ENCODE results near the gene IL32.

The IL32 gene

DNA sequence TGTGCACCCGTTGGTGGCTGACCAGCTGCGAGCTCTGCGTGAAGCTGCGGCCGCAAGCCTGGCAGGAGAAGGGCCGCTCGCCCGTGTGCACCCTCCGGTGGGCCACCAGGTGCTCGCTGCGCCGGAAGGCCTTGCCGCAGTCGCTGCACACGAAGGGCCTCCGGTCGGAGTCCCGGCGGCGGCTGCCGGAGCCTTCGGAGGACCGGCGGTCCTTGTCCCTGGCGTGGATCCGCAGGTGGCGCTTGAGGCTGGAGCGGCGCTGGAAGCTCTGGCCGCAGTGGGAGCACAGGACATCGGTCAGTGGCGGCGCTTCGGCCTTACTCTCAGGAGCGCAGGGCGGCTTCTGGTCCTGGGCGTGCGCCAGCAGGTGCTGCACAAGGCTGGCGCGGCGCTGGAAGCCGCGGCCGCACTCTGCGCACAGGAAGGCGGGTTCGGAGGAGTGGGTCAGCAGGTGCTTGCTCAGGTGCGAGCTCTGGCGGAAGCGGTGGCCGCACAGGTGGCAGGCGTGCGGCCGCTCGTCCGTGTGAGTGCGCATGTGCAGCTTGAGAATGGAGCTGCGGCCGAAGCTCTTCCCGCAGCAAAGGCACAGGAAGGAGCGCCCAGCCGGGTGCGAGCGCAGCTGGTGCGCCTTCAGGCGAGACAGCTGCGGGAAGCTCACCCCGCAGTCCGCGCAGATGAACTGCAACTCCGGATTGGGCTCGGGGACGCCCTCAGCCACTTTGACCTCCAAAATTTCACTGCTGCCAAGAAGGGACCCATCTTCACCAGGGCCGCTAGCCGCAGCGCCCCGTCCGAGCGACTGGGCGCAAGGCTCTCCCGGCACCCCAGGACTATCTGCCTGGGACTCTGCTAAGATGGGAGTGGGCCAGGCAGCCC, 24.5 kb downstream of the IL32 start:
- Histone ChIP-seq H2BK120ac (ENCODE audit: low read depth, low read length) (no peak overlapping the region), H3K4ac (ENCODE audit: low read depth in 1 of 2, low read length in 2 of 2) (no peak overlapping the region), H3K14ac (ENCODE audit: low read length in 2 of 2) (no peak overlapping the region), H3K27ac (ENCODE audit: low read length, poor library complexity, severe bottlenecking) (no peak overlapping the region), H3K23ac (ENCODE audit: low read length in 2 of 2) (no peak overlapping the region), H2BK12ac (ENCODE audit: low read length in 2 of 2) (no peak overlapping the region), H3K4me3 (ENCODE audit: insufficient read depth in 1 of 2, low read depth in 1 of 2, low read length in 2 of 2) (no peak overlapping the region), H3K79me1 (replicated peaks; ENCODE audit: low read length, poor library complexity, severe bottlenecking) (no peaks in the 10 kb centered on the region), H2AFZ (ENCODE audit: low read depth, low read length) (no peak overlapping the region), H4K8ac (ENCODE audit: low read length) (no peak overlapping the region), H2BK5ac (ENCODE audit: low read depth, low read length, poor library complexity, severe bottlenecking) (no peak overlapping the region), H3K18ac (ENCODE audit: low read depth in 1 of 2, low read length in 2 of 2) (no peak overlapping the region), H3K4me2 (ENCODE audit: low read length, poor library complexity, severe bottlenecking) (no peak overlapping the region), H2BK15ac (ENCODE audit: low read depth, poor library complexity, severe bottlenecking) (no peak overlapping the region), H4K91ac (ENCODE audit: low read length) (peak overlapping the region; percentile 40), H3K4me1 (ENCODE audit: control insufficient read depth, insufficient read depth, low read depth, low read length) (peaks cover 11% of the 10 kb centered on the region), H3K36me3 (ENCODE audit: control insufficient read depth in 1 of 2, insufficient read depth in 2 of 2, low read depth in 1 of 2, low read length in 2 of 2) (no peaks in the 10 kb centered on the region), H2AK5ac (ENCODE audit: low read length, severe bottlenecking) (no peak overlapping the region), H3K9ac (ENCODE audit: low read length) (no peak overlapping the region), H3K27me3 (ENCODE audit: control insufficient read depth in 1 of 2, insufficient read depth in 1 of 2, low read length in 2 of 2) (peaks cover 17 to 53% of the 10 kb centered on the region in 2 experiments), H3K9me3 (ENCODE audit: control insufficient read depth, low read length) (no peaks in the 10 kb centered on the region)
- DNase-seq, result no peak
- WGBS, result 97% methylated on average over 81 of the region's 81 CpGs

GRCh38 chr16:3091551-3091950, 26.1 kb downstream of the IL32 start:
- Histone ChIP-seq H2BK120ac (ENCODE audit: low read depth, low read length) (no peak overlapping the region), H3K27me3 (ENCODE audit: control insufficient read depth in 1 of 2, insufficient read depth in 1 of 2, low read length in 2 of 2) (peaks cover 14 to 45% of the 10 kb centered on the region in 2 experiments), H2AFZ (ENCODE audit: low read depth, low read length) (no peak overlapping the region), H2BK12ac (ENCODE audit: low read length in 2 of 2) (no peak overlapping the region), H3K36me3 (ENCODE audit: control insufficient read depth in 1 of 2, insufficient read depth in 2 of 2, low read depth in 1 of 2, low read length in 2 of 2) (no peaks in the 10 kb centered on the region), H3K4me3 (ENCODE audit: insufficient read depth in 1 of 2, low read depth in 1 of 2, low read length in 2 of 2) (no peak overlapping the region), H3K27ac (ENCODE audit: low read length, poor library complexity, severe bottlenecking) (no peak overlapping the region), H3K4ac (ENCODE audit: low read depth in 1 of 2, low read length in 2 of 2) (no peak overlapping the region), H3K4me2 (ENCODE audit: low read length, poor library complexity, severe bottlenecking) (no peak overlapping the region), H3K18ac (ENCODE audit: low read depth in 1 of 2, low read length in 2 of 2) (no peak overlapping the region), H2BK15ac (ENCODE audit: low read depth, poor library complexity, severe bottlenecking) (no peak overlapping the region), H3K4me1 (ENCODE audit: control insufficient read depth, insufficient read depth, low read depth, low read length) (peaks cover 11% of the 10 kb centered on the region), H3K9ac (ENCODE audit: low read length) (no peak overlapping the region), H4K8ac (ENCODE audit: low read length) (no peak overlapping the region), H3K14ac (ENCODE audit: low read length in 2 of 2) (no peak overlapping the region), H3K9me3 (ENCODE audit: control insufficient read depth, low read length) (no peaks in the 10 kb centered on the region), H3K79me1 (replicated peaks; ENCODE audit: low read length, poor library complexity, severe bottlenecking) (no peaks in the 10 kb centered on the region), H2BK5ac (ENCODE audit: low read depth, low read length, poor library complexity, severe bottlenecking) (no peak overlapping the region), H4K91ac (ENCODE audit: low read length) (peak overlapping the region; percentile 20), H2AK5ac (ENCODE audit: low read length, severe bottlenecking) (no peak overlapping the region), H3K23ac (ENCODE audit: low read length in 2 of 2) (no peak overlapping the region)
- DNase-seq, result no peak
- 87% methylated on average over 8 of the region's 8 CpGs for WGBS

DNA sequence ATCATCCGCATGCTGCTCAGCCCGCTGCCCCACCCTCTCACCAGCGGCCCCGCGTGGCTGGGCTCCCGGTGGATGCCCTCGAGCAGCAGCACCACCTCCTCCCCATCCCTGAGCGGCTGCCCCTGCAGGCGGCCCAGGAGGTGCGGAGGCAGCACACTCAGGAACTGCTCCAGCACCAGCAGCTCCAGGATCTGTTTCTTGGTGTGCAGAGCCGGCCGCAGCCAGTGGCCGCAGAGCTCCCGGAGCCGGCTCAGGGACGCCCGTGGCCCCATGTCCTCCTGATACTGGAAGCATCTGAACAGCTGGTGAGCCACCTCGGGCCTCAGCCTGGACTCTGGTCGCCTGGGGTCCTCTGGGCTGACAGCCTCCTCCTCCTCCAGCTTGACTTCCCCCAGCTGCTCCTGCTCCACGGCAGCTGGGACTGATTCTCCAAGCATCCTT, 27.1 kb downstream of the IL32 start:
- peaks cover 4% of the 10 kb centered on the region for H3K4me1 ChIP-seq (ENCODE audit: control insufficient read depth, insufficient read depth, low read depth, low read length)
- no peak for DNase-seq
- H3K79me1 ChIP-seq (replicated peaks; ENCODE audit: low read length, poor library complexity, severe bottlenecking), result no peaks in the 10 kb centered on the region
- H2BK15ac ChIP-seq (ENCODE audit: low read depth, poor library complexity, severe bottlenecking), result peak overlapping the region; percentile 21
- no peak overlapping the region for H2BK120ac ChIP-seq (ENCODE audit: low read depth, low read length)
- no peak overlapping the region for H3K23ac ChIP-seq (ENCODE audit: low read length in 2 of 2)
- H3K4ac ChIP-seq (ENCODE audit: low read depth in 1 of 2, low read length in 2 of 2), result no peak overlapping the region
- no peaks in the 10 kb centered on the region for H3K9me3 ChIP-seq (ENCODE audit: control insufficient read depth, low read length)
- no peak overlapping the region for H3K9ac ChIP-seq (ENCODE audit: low read length)
- H3K14ac ChIP-seq (ENCODE audit: low read length in 2 of 2), result no peak overlapping the region
- H3K4me3 ChIP-seq (ENCODE audit: insufficient read depth in 1 of 2, low read depth in 1 of 2, low read length in 2 of 2), result no peak overlapping the region
- H3K36me3 ChIP-seq (ENCODE audit: control insufficient read depth in 1 of 2, insufficient read depth in 2 of 2, low read depth in 1 of 2, low read length in 2 of 2), result no peaks in the 10 kb centered on the region
- H2AFZ ChIP-seq (ENCODE audit: low read depth, low read length), result no peak overlapping the region
- H3K27ac ChIP-seq (ENCODE audit: low read length, poor library complexity, severe bottlenecking), result no peak overlapping the region
- no peak overlapping the region for H3K4me2 ChIP-seq (ENCODE audit: low read length, poor library complexity, severe bottlenecking)
- WGBS, result 77% methylated on average over 20 of the region's 20 CpGs
- no peak overlapping the region for H2BK12ac ChIP-seq (ENCODE audit: low read length in 2 of 2)
- H3K27me3 ChIP-seq (ENCODE audit: control insufficient read depth in 1 of 2, insufficient read depth in 1 of 2, low read length in 2 of 2), result peaks cover 18 to 38% of the 10 kb centered on the region in 2 experiments
- H2BK5ac ChIP-seq (ENCODE audit: low read depth, low read length, poor library complexity, severe bottlenecking), result no peak overlapping the region
- H3K18ac ChIP-seq (ENCODE audit: low read depth in 1 of 2, low read length in 2 of 2), result no peak overlapping the region
- no peak overlapping the region for H2AK5ac ChIP-seq (ENCODE audit: low read length, severe bottlenecking)
- H4K91ac ChIP-seq (ENCODE audit: low read length), result no peak overlapping the region
- H4K8ac ChIP-seq (ENCODE audit: low read length), result no peak overlapping the region

DNA sequence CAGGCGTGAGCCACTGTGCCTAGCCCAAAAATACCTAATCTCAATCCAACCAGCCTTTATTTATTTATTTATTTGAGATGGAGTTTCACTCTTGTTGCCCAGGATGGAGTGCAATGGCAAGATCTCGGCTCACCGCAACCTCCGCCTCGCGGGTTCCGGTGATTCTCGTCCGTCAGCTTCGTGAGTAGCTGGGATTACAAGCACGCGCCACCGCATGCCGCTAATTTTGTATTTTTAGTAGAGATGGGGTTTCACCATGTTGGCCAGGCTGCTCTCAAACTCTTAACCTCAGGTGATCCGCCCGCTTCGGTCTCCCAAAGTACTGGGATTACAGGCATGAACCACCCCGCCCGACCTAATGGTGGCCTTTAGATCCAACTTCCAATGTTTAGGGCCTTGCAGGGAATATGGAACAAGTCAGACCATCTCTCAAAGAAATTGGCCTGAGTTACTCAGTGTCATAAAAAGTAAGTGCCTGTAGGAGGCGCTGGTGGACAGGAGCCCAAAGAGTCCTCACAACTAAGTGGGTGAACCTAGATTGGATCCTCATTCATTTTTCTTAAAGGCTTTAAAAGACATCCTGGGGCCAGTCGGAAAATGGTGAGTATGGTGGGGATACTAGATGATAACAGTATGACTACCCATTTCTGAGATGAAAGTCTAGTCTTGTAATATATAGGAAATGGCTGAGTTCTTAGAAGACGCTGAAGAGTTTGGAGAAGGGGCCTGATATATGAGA, 29.0 kb downstream of the IL32 start:
- Histone ChIP-seq H4K91ac (ENCODE audit: low read length) (no peak overlapping the region), H3K4me1 (ENCODE audit: control insufficient read depth, insufficient read depth, low read depth, low read length) (peaks cover 2% of the 10 kb centered on the region), H3K14ac (ENCODE audit: low read length in 2 of 2) (no peak overlapping the region), H3K4ac (ENCODE audit: low read depth in 1 of 2, low read length in 2 of 2) (no peak overlapping the region), H2BK120ac (ENCODE audit: low read depth, low read length) (no peak overlapping the region), H2AFZ (ENCODE audit: low read depth, low read length) (no peak overlapping the region), H3K4me3 (ENCODE audit: insufficient read depth in 1 of 2, low read depth in 1 of 2, low read length in 2 of 2) (no peak overlapping the region), H2AK5ac (ENCODE audit: low read length, severe bottlenecking) (no peak overlapping the region), H3K23ac (ENCODE audit: low read length in 2 of 2) (no peak overlapping the region), H3K27me3 (ENCODE audit: control insufficient read depth in 1 of 2, insufficient read depth in 1 of 2, low read length in 2 of 2) (peaks cover 37% of the 10 kb centered on the region in 2 experiments), H2BK15ac (ENCODE audit: low read depth, poor library complexity, severe bottlenecking) (no peak overlapping the region), H3K4me2 (ENCODE audit: low read length, poor library complexity, severe bottlenecking) (no peak overlapping the region), H3K27ac (ENCODE audit: low read length, poor library complexity, severe bottlenecking) (no peak overlapping the region), H4K8ac (ENCODE audit: low read length) (no peak overlapping the region), H3K18ac (ENCODE audit: low read depth in 1 of 2, low read length in 2 of 2) (no peak overlapping the region), H2BK5ac (ENCODE audit: low read depth, low read length, poor library complexity, severe bottlenecking) (no peak overlapping the region), H2BK12ac (ENCODE audit: low read length in 2 of 2) (no peak overlapping the region), H3K9ac (ENCODE audit: low read length) (no peak overlapping the region), H3K9me3 (ENCODE audit: control insufficient read depth, low read length) (no peaks in the 10 kb centered on the region), H3K36me3 (ENCODE audit: control insufficient read depth in 1 of 2, insufficient read depth in 2 of 2, low read depth in 1 of 2, low read length in 2 of 2) (no peaks in the 10 kb centered on the region), H3K79me1 (replicated peaks; ENCODE audit: low read length, poor library complexity, severe bottlenecking) (no peaks in the 10 kb centered on the region)
- peak; percentile 47 for DNase-seq
- WGBS, result 85% methylated on average over 21 of the region's 22 CpGs
